DMS53 treated with DMSO at 0.1 percent for 48 hours (cell line): ENCODE results near the gene METTL9.
"Not testable (repeated sequence)": the region's sequence is repeated elsewhere in the genome, so short reads cannot be mapped to it uniquely, and the experiment has no call there.

Experiments
- DNase-seq: peaks from one replicate; lab custom pipeline; 2025; ENCODE audit not compliant: unreplicated experiment; lab: John Stamatoyannopoulos, UW

The METTL9 gene

DNA sequence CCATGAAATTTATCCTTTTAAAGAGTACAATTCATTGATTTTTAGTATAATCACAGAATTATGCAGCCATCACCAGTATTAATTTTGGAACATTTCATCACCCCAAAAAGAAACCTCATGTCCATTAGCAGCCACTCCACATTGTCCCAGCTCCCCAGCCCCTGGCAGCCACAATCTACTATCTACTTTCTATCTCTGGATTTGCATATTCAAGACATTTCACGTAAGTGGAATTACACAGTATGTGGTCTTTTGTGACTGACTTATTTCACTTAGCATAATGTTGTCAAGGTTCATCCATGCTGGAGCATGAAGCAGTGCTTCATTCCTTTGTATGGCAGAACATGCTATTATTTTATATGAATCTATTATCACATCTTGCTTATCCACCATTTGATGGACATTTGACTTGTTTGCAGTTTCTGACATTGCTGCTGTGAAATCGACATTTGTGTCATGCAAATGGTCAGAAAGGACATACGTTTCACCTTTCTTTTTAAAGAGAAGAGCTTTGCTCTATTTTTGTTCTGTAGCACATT is 10.7 kb downstream of the METTL9 start:
- DNase-seq: no peak

DNA sequence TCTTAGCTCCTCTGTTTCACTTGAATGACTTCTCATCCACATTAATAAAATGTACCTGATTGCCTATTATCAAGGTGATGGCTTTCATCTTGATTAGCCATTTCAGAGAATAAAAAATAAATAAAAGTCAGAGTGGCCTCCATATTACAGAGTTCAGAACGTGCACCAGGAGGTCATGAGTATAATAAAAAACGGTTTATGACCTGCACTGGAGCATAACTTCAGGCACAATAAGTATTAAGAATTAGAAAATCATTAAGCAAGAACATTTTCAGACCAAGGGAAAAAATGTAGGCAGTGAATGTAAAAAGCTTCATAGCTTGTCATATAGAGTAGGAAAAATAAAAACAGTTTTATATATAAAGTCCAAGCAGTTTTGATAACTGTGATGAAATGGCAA is 11.4 kb downstream of the METTL9 start:
- no peak for DNase-seq

DNA sequence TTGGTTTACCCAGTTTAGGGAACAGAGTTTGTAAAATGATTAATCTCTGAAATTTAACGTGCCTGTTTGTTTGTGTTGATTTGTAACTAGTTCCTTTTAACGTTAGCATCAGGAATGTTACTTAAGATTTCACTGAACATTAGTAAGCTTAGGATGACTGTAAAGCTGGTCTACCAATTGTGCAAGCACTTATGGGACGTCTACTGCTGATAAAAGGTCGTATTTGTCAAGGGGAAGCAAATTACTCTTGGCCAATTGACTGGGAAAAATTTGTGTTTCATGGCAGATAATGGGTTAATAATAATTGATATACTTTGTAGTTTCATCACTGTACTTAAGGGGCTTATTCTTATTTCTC is 11.8 kb downstream of the METTL9 start:
- no peak for DNase-seq

DNA sequence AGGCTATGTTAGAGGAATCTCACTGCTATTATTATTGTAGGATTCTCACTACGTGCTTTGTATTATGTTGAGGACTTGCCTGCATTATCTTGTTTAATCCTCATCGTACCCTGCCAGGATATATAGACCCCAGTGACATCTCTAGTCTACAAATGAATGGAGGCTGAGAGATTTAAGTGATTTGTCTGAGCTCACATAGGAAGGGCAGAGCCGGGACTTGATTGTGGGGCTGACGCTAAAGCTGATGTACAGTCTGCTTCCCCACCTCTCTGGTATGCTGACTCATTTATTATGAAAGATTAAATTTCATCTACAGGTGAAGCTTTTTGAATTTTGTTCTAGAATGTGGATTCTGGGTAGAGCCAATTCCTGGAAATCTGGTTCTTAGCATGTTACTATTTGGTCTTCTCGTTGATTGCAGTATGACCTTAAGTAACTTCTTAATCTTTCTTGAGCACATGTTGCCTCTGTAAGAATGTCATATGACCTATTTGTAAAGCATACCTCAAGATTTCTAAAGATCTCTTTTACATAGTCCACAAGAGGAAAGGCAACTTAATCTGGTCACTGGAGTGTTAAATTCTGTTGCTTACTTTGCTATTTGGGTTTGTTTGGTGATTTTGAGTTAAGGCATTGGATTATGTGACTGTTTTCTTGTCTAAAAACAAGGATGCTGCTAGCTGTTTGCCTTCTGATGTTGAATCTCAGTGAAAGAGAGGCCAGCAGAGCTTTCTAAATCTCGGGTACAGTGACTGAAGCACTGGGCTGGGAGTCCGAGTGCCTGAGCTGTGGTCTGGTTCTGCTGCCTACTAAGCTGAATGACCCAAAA is 12.4 kb downstream of the METTL9 start:
- DNase-seq: no peak

DNA sequence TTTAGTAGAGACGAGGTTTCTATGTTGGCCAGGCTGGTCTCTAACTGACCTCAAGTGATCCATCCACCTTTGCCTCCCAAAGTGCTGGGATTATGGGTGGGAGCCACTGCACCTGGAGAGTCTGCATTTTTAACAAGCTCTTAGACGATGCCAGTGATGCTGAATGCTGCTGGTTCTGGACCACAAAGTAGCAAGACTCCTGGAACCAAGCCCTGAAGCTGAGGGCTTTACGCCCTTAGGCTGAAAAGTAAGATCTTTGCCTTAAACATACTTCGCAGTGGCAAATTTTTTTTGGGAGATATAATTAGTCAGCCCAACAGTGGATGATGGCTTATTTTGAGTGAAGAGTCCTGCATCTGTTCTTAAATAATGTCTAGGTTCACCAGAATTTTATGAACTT is 14.0 kb downstream of the METTL9 start:
- DNase-seq: no peak

DNA sequence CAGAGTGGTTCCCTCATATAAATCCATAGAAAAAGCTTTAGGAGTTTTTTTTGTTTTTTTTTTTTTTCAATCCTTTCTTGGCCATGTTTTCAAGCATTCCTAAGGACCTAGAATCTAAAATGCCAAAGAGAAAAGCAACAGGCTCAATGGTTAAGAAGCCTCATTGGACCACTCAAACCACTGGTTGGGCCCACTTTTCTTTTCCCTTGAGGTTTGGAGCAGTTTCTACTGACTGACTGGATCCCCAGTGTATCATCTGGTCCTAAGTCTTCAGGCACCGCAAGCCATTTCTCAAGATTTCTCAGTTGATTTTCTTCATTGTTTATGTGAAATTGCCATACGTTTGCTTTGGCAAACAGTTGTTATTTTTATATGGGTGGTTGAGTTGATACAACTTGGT is 14.4 kb downstream of the METTL9 start:
- no peak for DNase-seq

DNA sequence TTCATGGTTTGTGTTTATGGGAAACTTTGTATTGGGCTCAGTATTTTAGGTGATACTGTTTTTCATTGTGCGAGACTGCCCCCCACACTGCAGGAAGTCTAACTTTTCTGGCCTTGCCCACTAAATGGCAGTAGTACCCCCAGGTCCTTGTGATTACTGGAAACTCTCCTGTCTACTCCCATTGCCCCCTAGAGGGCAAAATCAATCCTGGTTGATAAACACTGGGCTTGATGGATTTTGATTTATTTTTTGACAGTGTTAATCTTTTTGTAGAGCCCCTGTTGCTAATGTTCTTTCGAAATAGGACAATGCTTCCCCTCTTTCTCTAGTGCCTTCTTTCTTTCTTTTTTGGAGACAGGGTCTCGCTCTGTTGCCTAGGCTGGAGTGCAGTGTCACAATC is 15.5 kb downstream of the METTL9 start:
- no peak for DNase-seq

DNA sequence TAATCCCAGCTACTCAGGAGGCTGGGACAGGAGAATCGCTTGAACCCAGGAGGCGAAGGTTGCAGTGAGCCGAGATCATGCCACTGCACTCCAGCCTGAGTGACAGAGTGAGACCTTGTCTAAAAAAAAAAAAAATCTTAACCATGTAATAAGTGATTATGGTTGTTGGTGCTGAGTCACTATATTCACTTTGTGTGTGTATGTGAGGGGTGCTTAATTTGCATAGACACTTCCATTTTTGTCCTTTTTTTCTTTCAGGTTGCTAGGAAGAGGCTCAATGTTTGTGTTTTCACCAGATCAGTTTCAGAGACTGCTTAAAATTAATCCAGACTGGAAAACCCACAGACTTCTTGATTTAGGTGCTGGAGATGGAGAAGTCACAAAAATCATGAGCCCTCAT is 18.2 kb downstream of the METTL9 start:
- no peak for DNase-seq

DNA sequence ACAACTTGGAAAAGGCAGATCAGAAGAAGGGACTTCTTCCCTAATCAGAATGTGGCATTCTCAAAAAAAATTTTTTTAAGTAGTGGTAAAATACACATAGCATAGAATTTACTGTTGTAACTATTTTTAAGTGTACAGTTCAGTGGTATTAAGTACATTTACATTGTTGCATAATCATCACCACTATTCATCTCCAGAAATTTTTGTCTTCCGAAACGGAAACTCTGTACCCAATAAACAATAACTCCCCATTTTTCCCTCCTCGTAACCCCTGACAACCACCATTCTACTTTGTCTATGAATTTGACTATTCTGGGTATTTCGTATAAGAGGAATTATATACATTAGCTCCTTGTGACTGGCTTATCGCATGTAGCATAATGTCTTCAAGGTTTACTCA is 18.9 kb downstream of the METTL9 start:
- DNase-seq: no peak

DNA sequence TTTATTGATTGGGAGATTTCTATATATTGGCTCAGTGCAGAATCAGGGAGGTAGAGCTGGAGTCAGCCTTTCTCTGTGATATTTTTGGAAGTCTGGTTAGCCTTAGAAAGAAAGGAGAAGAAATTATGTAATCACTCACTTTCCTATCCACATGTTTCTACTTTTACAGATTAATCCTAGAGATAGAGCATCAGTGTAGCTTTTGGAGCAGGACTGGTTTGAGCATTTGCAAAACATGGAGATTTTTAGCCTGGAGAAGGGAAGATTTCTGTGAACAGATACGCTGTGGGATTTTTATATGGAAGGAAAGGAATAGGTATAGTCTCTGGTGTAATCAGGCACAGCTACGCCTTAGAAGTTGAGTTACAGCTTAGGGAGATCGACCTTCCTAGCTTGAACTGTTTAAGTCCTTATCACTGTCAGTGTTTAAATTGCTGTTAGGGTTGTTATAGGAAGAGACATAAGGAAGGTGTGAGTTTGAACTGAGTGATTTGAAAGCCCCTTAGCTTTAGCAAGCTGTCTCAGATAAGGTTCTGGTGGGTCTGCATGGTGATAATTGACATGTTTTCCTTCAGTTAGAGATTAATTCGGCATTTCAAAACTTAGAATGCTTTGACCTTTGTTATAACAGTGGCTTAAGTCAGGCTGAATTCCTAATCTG is 20.5 kb downstream of the METTL9 start:
- no peak for DNase-seq

DNA sequence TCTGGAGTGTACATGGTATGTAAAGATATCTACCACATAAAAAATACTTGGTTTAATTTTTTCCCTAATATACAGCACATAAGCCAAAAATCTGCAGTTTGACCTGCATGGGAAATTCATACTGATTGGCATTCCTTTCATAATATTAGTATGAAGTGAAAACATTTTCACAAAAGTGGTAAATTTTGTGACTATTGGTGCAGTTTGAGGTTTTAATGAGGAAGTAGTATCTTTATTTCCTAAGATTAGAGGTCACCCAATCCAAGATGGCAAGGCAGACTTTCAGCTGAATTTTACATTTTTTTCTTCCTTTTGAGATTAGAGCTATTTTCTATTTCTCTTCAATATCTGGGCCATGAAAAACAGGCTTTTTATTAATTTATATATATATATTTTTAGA is 21.2 kb downstream of the METTL9 start:
- DNase-seq: no peak

DNA sequence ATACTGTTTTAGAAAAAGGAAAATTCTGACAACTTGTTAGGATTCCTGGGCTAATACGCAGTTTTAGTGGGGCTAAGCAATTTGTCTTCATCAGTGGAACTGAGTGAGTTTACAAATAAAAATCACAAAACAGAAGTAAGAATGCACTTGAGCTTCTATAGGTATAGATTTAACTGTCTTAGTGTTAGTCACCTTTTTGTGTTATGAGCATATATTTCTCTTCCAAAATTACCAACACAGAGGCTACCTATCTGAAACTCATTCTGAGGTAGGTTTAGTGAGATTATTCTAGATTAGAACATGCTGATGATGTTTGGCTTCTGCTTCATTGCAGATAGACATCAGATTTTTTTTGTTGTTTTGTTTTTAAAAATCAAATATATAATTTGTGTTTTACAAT is 23.2 kb downstream of the METTL9 start:
- DNase-seq: no peak

DNA sequence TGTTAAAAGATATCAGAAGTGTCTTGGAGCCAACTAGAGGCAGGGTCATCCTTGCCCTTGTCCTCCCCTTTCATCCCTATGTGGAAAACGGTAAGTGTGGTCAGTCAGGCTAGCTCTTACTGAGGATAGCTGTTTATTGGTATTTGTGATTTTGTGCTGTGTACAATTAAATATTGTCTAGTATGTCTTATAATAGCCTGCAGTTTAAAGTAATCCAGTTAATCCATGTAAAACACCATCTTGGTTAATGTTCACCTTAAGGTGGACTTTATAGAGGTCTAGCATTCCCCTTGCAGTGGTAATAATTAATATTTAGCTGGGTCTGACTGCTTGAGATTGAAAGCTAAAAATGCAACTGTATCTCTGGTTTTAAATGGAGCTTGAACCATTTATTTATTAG is 25.6 kb downstream of the METTL9 start:
- no peak for DNase-seq

DNA sequence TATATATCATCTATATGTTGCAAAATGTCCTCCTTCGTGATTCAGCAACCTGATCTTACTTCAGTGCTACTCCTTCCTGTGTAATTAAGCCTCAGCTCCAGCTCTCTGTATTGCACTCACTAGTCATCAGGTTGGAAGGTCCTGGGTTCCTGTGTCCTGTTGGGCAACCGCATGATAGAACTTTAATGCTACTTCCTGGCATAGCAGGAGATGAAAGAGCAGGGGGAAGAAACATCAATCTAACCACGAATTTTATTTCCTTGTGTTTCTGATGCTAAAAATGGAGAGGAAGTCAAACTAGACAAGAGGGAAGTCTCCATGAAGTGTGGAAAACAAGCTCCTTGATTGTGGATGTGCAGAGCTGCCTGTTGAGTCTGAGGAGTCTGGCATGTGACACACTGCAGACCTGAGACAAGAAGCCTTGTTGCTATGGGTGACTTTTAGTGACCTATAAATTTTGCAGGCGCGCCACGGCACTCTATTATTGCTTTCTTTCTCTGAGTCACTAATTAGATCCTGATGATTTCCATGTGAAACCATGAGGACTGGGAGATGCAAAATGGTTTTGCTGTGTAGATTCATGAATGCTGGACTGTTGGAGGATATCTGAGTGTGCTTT is 27.4 kb downstream of the METTL9 start:
- no peak for DNase-seq

DNA sequence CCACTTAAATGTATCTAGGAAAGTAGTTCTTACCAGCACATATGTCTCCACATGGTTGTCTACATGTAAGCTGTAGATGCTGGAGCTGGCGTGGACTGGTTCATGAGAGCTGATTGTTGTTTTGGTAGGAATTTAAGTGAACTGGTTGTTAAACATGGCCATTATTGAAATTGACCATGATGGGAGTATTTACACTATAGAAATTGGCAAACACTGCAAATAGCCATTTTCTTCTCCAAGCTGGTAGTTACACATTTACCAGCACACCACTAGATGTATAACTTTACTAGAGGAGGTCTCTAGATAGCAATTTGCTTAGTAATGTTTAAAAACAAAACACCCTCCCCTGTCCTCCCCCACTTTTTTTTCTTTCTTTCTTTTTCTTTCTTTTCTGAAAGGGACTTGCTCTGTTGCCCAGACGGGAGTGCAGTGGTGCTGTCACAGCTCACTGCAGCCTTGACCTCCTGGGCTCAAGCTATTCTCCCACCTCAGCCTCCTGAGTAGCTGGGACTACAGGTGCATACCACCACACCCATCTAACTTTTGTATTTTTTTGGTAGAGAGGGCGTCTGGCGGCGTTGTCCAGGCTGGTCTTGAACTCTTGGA is 28.8 kb downstream of the METTL9 start:
- no peak for DNase-seq

DNA sequence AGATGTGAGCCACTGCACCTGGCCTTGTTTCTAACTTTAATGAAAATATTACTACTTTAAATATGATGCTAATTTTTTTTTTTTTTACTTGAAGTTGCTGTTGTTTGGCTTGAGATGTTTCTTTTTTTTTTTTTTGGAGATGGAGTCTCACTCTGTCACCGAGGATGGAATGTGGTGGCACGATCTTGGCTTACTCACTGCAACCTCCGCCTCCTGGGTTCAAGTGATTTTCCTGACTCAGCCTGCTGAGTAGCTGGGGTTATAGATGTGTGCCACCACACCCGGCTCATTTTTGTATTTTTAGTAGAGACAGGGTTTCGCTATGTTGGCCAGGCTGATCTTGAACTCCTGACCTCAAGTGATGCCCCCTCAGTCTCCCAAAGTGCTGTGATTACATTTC is 29.4 kb downstream of the METTL9 start:
- DNase-seq: no peak

DNA sequence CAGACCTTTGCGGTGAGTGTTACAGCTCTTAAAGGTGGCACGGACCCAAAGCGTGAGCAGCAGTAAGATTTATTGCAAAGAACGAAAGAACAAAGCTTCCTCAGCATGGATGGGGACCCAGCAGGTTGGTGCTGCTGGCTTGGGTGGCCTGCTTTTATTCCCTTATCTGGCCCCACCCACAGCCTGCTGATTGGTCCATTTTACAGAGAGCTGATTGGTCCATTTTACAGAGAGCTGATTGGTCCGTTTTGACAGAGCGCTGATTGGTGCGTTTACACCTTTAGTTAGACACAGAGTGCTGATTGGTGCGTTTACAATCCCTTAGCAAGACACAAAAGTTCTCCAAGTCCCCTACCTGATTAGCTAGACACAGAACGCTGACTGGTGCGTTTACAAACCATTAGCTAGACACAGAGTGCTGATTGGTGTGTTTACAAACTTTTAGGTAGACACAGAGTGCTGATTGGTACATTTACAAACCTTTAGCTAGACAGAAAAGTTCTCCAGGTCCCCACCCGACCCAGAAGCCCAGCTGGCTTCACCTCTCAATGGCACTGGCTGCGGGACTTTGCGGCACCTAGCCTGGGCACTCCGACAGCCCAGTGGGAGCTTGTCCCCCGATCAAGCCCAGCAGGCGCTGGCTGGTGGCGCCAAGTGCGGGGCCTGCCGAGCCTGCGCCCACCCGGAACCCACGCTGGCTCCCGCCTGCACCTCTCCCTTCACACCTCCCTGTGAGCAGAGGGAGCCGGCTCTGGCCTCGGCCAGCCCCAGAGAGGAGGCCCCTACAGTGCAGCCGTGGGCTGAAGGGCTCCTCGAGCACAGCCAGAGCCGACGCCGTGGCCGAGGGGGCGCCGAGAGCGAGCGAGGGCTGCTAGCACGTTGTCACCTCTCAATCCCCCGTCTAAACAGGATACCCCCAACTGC is 30.5 kb downstream of the METTL9 start:
- not testable (repeated sequence) for DNase-seq

DNA sequence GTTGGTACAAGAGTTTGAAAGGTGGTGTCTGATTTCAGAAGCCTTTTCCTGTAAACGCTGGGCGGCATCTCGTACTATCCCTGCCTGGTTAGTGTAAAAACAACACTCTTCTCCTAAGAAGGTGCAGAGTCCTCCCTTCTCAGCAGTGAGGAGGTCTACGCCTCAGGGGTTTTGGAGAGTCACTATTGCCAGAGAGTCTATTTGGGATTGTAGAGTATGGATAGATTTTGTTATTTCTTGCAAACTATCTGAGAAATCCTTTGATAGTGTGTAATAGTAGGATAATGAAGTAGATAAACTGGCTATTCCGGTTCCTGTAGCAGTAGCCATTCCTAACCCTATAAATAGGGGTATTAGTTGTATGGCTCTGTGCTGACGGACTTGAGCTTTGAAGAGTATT is 31.5 kb downstream of the METTL9 start:
- not testable (repeated sequence) for DNase-seq

DNA sequence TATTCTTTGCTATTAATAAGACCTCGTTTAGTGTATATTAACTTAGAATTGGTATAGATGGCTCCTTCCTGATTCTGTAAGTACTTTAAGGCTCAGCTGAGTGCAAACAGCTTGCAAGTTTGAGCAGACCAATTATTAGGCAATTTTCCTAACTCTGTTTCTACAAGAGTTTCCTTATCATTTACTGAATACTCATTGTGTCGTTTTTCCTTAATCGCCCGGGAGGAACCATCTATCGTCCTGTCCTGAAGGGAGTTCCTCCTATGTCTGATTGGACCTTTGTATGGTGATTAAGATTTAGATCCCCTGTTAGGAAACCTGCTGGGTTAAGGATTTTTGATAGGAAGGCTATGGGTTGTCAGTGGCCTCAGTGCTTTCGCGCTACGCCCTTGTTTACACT is 32.0 kb downstream of the METTL9 start:
- DNase-seq: not testable (repeated sequence)

DNA sequence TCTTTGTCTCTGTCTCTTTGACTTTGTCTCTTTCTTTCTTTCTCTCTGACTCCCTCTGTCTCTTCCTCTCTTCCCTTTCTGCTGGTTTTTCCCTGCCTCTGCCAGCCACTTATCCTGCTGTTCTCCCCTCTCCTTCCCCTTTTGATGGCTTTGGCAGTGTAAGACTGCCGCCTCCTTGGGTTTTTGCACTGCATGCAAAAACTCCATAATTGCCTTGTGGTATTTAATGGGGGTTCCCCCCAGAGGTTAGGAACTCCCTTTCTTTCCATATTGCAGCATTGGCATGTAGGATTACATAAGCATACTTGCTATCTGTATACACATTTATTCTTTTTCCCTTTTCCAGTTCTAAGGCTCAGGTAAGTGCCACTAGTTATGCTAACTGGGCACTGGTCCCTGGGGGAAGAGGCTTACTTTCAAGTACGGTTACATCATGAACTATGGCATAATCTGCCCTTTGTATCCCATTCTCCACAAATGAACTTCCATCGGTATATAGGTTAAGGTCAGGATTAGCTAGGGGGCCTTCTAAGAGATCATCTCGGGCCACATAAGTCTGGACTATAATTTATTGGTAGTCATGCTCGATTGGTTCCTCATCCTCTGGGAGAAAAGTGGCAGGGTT is 32.7 kb downstream of the METTL9 start:
- not testable (repeated sequence) for DNase-seq
